ENCODE measurements around the gene RALGAPA1.

RALGAPA1 gene

GRCh38 chr14:35515916-35516315, 293.2 kb downstream of the RALGAPA1 start:
- H3K27ac ChIP-seq = no peak overlapping the region
- TF ChIP-seq CTCF (IDR thresholded peaks at IDR 0.05) = no peak
- H3K27me3 ChIP-seq = peaks cover 24% of the 10 kb centered on the region
- H3K4me3 ChIP-seq (ENCODE audit: low read depth in 1 of 2, low read length in 1 of 2) = no peak overlapping the region
- H3K36me3 ChIP-seq = no peaks in the 10 kb centered on the region
- no peaks in the 10 kb centered on the region for H3K9me3 ChIP-seq
- H3K4me1 ChIP-seq (ENCODE audit: control insufficient read depth in 1 of 2, insufficient read depth in 1 of 2, low read depth in 1 of 2, low read length in 1 of 2) = no peaks in the 10 kb centered on the region

GRCh38 chr14:35512765-35513164, 296.3 kb downstream of the RALGAPA1 start:
- H3K4me1 ChIP-seq (ENCODE audit: control insufficient read depth in 1 of 2, insufficient read depth in 1 of 2, low read depth in 1 of 2, low read length in 1 of 2) = no peaks in the 10 kb centered on the region
- no peaks in the 10 kb centered on the region for H3K9me3 ChIP-seq
- TF ChIP-seq CTCF (IDR thresholded peaks at IDR 0.05) = no peak
- H3K27ac ChIP-seq = no peak overlapping the region
- H3K27me3 ChIP-seq = peaks cover 13% of the 10 kb centered on the region
- no peak overlapping the region for H3K4me3 ChIP-seq (ENCODE audit: low read depth in 1 of 2, low read length in 1 of 2)
- no peaks in the 10 kb centered on the region for H3K36me3 ChIP-seq

GRCh38 chr14:35509846-35510245, 299.2 kb downstream of the RALGAPA1 start:
- H3K36me3 ChIP-seq = no peaks in the 10 kb centered on the region

GRCh38 chr14:35506927-35507326, 302.2 kb downstream of the RALGAPA1 start:
- H3K4me1 ChIP-seq (ENCODE audit: control insufficient read depth in 1 of 2, insufficient read depth in 1 of 2, low read depth in 1 of 2, low read length in 1 of 2) = no peaks in the 10 kb centered on the region
- H3K27ac ChIP-seq = no peak overlapping the region
- no peaks in the 10 kb centered on the region for H3K36me3 ChIP-seq
- H3K4me3 ChIP-seq (ENCODE audit: low read depth in 1 of 2, low read length in 1 of 2) = no peak overlapping the region
- no peak for TF ChIP-seq CTCF (IDR thresholded peaks at IDR 0.05)
- H3K27me3 ChIP-seq = peaks cover 19% of the 10 kb centered on the region
- no peaks in the 10 kb centered on the region for H3K9me3 ChIP-seq

More at GRCh38 chr14:35509846-35510245, 299.2 kb downstream of the RALGAPA1 start:
- no peaks in the 10 kb centered on the region for H3K4me1 ChIP-seq (ENCODE audit: control insufficient read depth in 1 of 2, insufficient read depth in 1 of 2, low read depth in 1 of 2, low read length in 1 of 2)
- H3K9me3 ChIP-seq = no peaks in the 10 kb centered on the region
- peaks cover 7% of the 10 kb centered on the region for H3K27me3 ChIP-seq
- H3K4me3 ChIP-seq (ENCODE audit: low read depth in 1 of 2, low read length in 1 of 2) = no peak overlapping the region
- no peak for TF ChIP-seq CTCF (IDR thresholded peaks at IDR 0.05)
- H3K27ac ChIP-seq = no peak overlapping the region

GRCh38 chr14:35506461-35506860, 302.6 kb downstream of the RALGAPA1 start:
- no peaks in the 10 kb centered on the region for H3K36me3 ChIP-seq
- no peaks in the 10 kb centered on the region for H3K9me3 ChIP-seq
- TF ChIP-seq CTCF (IDR thresholded peaks at IDR 0.05) = no peak
- H3K27me3 ChIP-seq = peaks cover 19% of the 10 kb centered on the region
- H3K4me3 ChIP-seq (ENCODE audit: low read depth in 1 of 2, low read length in 1 of 2) = no peak overlapping the region
- H3K4me1 ChIP-seq (ENCODE audit: control insufficient read depth in 1 of 2, insufficient read depth in 1 of 2, low read depth in 1 of 2, low read length in 1 of 2) = no peaks in the 10 kb centered on the region
- H3K27ac ChIP-seq = no peak overlapping the region

- Histone ChIP-seq H3K4me1 (ENCODE audit: control insufficient read depth in 1 of 2, insufficient read depth in 1 of 2, low read depth in 1 of 2, low read length in 1 of 2) (no peaks in the 10 kb centered on the region), H3K27me3 (peaks cover 12% of the 10 kb centered on the region), H3K27ac (no peak overlapping the region), H3K9me3 (no peaks in the 10 kb centered on the region), H3K4me3 (ENCODE audit: low read depth in 1 of 2, low read length in 1 of 2) (no peak overlapping the region), H3K36me3 (no peaks in the 10 kb centered on the region)
- no peak for TF ChIP-seq CTCF (IDR thresholded peaks at IDR 0.05)
Observed at GRCh38 chr14:35504260-35504659, 304.8 kb downstream of the RALGAPA1 start.

Measured in neutrophil (primary cell).